ENCODE results near the gene PILRA.

DNA sequence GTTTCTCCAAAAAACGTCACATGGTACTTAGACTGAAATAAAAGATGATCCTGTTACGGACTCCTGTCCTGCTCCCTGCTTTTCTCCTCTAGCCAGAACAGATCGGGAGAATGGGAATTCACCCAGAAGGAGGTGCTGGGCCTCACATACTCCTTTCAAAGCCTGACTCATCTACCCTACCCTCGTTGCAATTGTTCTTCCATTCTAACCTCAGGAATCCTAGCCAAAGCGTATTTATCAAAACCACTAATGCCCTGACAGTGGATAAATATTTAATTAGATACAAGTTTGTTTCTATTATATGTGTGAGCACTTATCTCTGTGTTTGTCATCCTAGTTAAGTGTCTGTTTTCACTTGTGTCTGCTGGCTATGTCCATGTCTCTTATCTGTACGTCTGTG is 33.5 kb downstream of the PILRA start:
- TF ChIP-seq, protein P1, sequence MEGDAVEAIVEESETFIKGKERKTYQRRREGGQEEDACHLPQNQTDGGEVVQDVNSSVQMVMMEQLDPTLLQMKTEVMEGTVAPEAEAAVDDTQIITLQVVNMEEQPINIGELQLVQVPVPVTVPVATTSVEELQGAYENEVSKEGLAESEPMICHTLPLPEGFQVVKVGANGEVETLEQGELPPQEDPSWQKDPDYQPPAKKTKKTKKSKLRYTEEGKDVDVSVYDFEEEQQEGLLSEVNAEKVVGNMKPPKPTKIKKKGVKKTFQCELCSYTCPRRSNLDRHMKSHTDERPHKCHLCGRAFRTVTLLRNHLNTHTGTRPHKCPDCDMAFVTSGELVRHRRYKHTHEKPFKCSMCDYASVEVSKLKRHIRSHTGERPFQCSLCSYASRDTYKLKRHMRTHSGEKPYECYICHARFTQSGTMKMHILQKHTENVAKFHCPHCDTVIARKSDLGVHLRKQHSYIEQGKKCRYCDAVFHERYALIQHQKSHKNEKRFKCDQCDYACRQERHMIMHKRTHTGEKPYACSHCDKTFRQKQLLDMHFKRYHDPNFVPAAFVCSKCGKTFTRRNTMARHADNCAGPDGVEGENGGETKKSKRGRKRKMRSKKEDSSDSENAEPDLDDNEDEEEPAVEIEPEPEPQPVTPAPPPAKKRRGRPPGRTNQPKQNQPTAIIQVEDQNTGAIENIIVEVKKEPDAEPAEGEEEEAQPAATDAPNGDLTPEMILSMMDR (IDR thresholded peaks at IDR 0.05): no peak
- TF ChIP-seq ZFX (IDR thresholded peaks at IDR 0.05; ENCODE audit: borderline replicate concordance): no peak

Data from 22Rv1 (cell line).